PFSK-1 (cell line): ENCODE results near the gene PRPF6.

Experiments used
- POLR2AphosphoS5 ChIP-seq: IDR thresholded peaks from 2 replicates; pipeline ENCODE4 v1.6.1; 2012; ENCODE audit warnings: low read depth, mild to moderate bottlenecking, control low read depth, low read length, moderate library complexity
- SIN3A ChIP-seq: IDR thresholded peaks from 2 replicates; pipeline ENCODE4 v1.6.1; 2012; ENCODE audit warnings: mild to moderate bottlenecking, low read length, moderate library complexity, borderline replicate concordance; ENCODE audit not compliant: insufficient read depth
- TAF1 ChIP-seq: IDR thresholded peaks from 2 replicates; pipeline ENCODE4 v1.6.1; 2012; ENCODE audit warnings: low read length, control low read depth, borderline replicate concordance; ENCODE audit not compliant: insufficient read depth

DNA sequence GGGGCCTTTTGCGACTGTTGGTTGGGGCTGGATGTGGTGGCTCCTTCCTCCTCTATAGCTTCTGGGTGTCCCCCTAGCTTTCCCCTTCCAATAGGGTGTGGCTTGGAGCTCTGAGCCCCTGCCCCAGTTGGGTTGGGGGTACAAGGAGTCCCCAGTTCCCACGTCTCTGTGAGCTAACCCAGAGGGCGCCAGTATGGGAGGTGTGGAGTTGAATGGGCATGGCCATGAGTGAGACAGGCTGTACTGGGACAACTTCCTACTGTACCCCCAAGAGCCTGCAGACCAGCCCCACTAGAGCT, 56.2 kb downstream of the PRPF6 start:
- TF ChIP-seq TAF1 (no peak), POLR2AphosphoS5 (no peak), SIN3A (no peak)
